HCT116 (cell line): ENCODE measurements around the gene FOXC2. TPM values are rescaled to one million over a fixed set of nuclear protein-coding genes. Genes with fewer than 3 reads are reported as not detected.

Source experiments
- ATAC-seq: fragments of 200-7000 bp; cut with Tn5 transposase; 2 replicates; pipeline ENCODE4 v1.9.1; 2020; ENCODE audit warnings: mild to moderate bottlenecking, moderate library complexity
- BruUV-seq: library from RNA; stranded (reverse); fragments of 400-500 nt; replicated peaks from 2 replicates; lab custom pipeline; 2021; lab: Mats Ljungman, UMichigan
- CTCF ChIA-PET: fragments of 300-600 bp; sonication (Branson Sonifier 250); formaldehyde crosslinking; loops from one replicate; lab custom pipeline; 2021; ENCODE audit warnings: antibody characterized with exemption; lab: Charles Lee
- POLR2A ChIA-PET: fragments of 300-600, 350-600 bp; sonication (Branson Sonifier 250); formaldehyde crosslinking; loops from one replicate; lab custom pipeline; 2021; ENCODE audit warnings: antibody characterized with exemption; lab: Charles Lee
- RAD21 ChIA-PET, 2 experiments: fragments of 300-600 bp; sonication (Branson Sonifier 250); formaldehyde crosslinking; loops; one replicate each; lab custom pipeline; 2023; ENCODE audit warnings: low total read pairs in 2 of 2; ENCODE audit not compliant: uncharacterized antibody in 2 of 2, unreplicated experiment in 2 of 2, low non-redundant PET in 1 of 2; lab: Charles Lee
- DNase-seq: peaks from one replicate; pipeline ENCODE4 v3.0.0-alpha.2; 2010; ENCODE audit warnings: low read depth, low spot score
- H2AFZ ChIP-seq: fragments of 200-600 bp; shearing (Covaris generic), sonication (generic); 2 replicates; pipeline ENCODE4 v1.6.1; 2017; ENCODE audit warnings: low read depth, mixed run types, mixed read lengths, antibody characterized with exemption, low read length; ENCODE audit not compliant: poor library complexity, severe bottlenecking
- H3K27ac ChIP-seq: 2 replicates; pipeline ENCODE4 v1.5.1; 2012; ENCODE audit warnings: low read depth, low read length
- H3K27me3 ChIP-seq: fragments of 200-600 bp; sonication (generic); 2 replicates; pipeline ENCODE4 v1.6.1; 2016; ENCODE audit warnings: mixed run types, low read length, mixed read lengths; ENCODE audit not compliant: insufficient read depth
- H3K36me3 ChIP-seq, 2 experiments: fragments of 200-500 bp in 1 of 2; fragments of 200-600 bp in 1 of 2; sonication (Bioruptor generic) in 1 of 2; sonication (generic) in 1 of 2; 2 replicates each; pipeline versions ENCODE4 v1.5.1 to v1.6.1; 2014 to 2016; ENCODE audit warnings: low read length in 2 of 2, inconsistent platforms in 1 of 2, mixed read lengths in 1 of 2, mixed run types in 1 of 2; ENCODE audit not compliant: insufficient read depth in 2 of 2, control insufficient read depth in 1 of 2
- H3K4me1 ChIP-seq, 2 experiments: fragments of 200-600 bp in 1 of 2; sonication (generic) in 1 of 2; 2 replicates each; pipeline versions ENCODE4 v1.5.1 to v1.6.1; 2012 to 2017; ENCODE audit warnings: low read length in 2 of 2, inconsistent platforms in 1 of 2, mild to moderate bottlenecking in 1 of 2, mixed read lengths in 1 of 2, mixed run types in 1 of 2, moderate library complexity in 1 of 2; ENCODE audit not compliant: insufficient read depth in 2 of 2, control insufficient read depth in 1 of 2
- H3K4me2 ChIP-seq: fragments of 200-600 bp; sonication (generic); 2 replicates; pipeline ENCODE4 v1.6.1; 2017; ENCODE audit warnings: mixed run types, low read length, mixed read lengths
- H3K4me3 ChIP-seq, 2 experiments: fragments of 200-600 bp in 1 of 2; sonication (generic) in 1 of 2; replicated peaks in 1 of 2; 2 replicates each; pipeline ENCODE4 v1.5.1; 2011 to 2016; ENCODE audit warnings: low read length in 2 of 2, control low read depth in 1 of 2, low read depth in 1 of 2, mild to moderate bottlenecking in 1 of 2, mixed read lengths in 1 of 2, mixed run types in 1 of 2
- H3K79me2 ChIP-seq: fragments of 200-600 bp; sonication (generic); 2 replicates; pipeline ENCODE4 v1.6.1; 2017; ENCODE audit warnings: mild to moderate bottlenecking, mixed run types, low read length, moderate library complexity, mixed read lengths; ENCODE audit not compliant: insufficient read depth
- H3K9ac ChIP-seq: fragments of 200-600 bp; sonication (generic); 2 replicates; pipeline ENCODE4 v1.6.1; 2016; ENCODE audit warnings: low read length, mixed read lengths
- H3K9me2 ChIP-seq: fragments of 200-600 bp; sonication (generic), shearing (Covaris generic); 2 replicates; pipeline ENCODE4 v1.6.1; 2017; ENCODE audit warnings: mixed run types, mild to moderate bottlenecking, moderate library complexity; ENCODE audit not compliant: insufficient read depth
- H3K9me3 ChIP-seq, 2 experiments: fragments of 200-500 bp in 1 of 2; fragments of 200-600 bp in 1 of 2; sonication (Bioruptor generic) in 1 of 2; sonication (generic) in 1 of 2; 2 replicates each; pipeline ENCODE4 v1.6.1; 2014 to 2017; ENCODE audit warnings: low read length in 2 of 2, mixed read lengths in 2 of 2, inconsistent platforms in 1 of 2, low read depth in 1 of 2, mild to moderate bottlenecking in 1 of 2, mixed run types in 1 of 2, moderate library complexity in 1 of 2; ENCODE audit not compliant: control insufficient read depth in 1 of 2, insufficient read depth in 1 of 2
- H4K20me1 ChIP-seq: fragments of 200-600 bp; sonication (generic), shearing (Covaris generic); 2 replicates; pipeline ENCODE4 v1.6.1; 2017; ENCODE audit warnings: mixed run types, mild to moderate bottlenecking, moderate library complexity; ENCODE audit not compliant: insufficient read depth
- CTCF ChIP-seq, 3 experiments: fragments of 200-600 bp in 1 of 3; sonication (generic) in 1 of 3; IDR thresholded peaks in 2 of 3; conservative IDR thresholded peaks in 1 of 3; 2 replicates each; pipeline ENCODE4 v1.5.1; 2012 to 2017; ENCODE audit warnings: low read depth in 2 of 3, low read length in 2 of 3, antibody characterized with exemption in 1 of 3, borderline replicate concordance in 1 of 3, control low read depth in 1 of 3, mild to moderate bottlenecking in 1 of 3, mixed read lengths in 1 of 3, mixed run types in 1 of 3, moderate library complexity in 1 of 3; ENCODE audit not compliant: insufficient read depth in 1 of 3
- ELF1 ChIP-seq: IDR thresholded peaks from 2 replicates; pipeline ENCODE4 v1.6.1; 2012; ENCODE audit warnings: low read depth, borderline replicate concordance
- FOSL1 ChIP-seq: IDR thresholded peaks from 2 replicates; pipeline ENCODE4 v1.6.1; 2012; ENCODE audit warnings: low read depth
- POLR2A ChIP-seq: IDR thresholded peaks from 2 replicates; pipeline ENCODE4 v1.7.0; 2011; ENCODE audit warnings: borderline replicate concordance; ENCODE audit not compliant: insufficient read depth, insufficient read length; ENCODE audit errors: extremely low read depth
- POLR2AphosphoS5 ChIP-seq: IDR thresholded peaks from 2 replicates; pipeline ENCODE4 v1.6.1; 2011; ENCODE audit warnings: mild to moderate bottlenecking, low read depth, low read length, moderate library complexity
- SIN3A ChIP-seq: IDR thresholded peaks from 2 replicates; pipeline ENCODE4 v1.6.1; 2012; ENCODE audit warnings: low read depth
- SP1 ChIP-seq: IDR thresholded peaks from 2 replicates; pipeline ENCODE4 v1.6.1; 2012; ENCODE audit warnings: low read depth
- SRF ChIP-seq: IDR thresholded peaks from 2 replicates; pipeline ENCODE4 v1.6.1; 2012; ENCODE audit warnings: low read depth
- YY1 ChIP-seq: IDR thresholded peaks from 2 replicates; pipeline ENCODE4 v1.6.1; 2011; ENCODE audit warnings: low read length, low read depth, moderate library complexity, mild to moderate bottlenecking; ENCODE audit not compliant: insufficient replicate concordance; ENCODE audit errors: extremely low read depth
- ZNF274 ChIP-seq: fragments of 200-500 bp; sonication (Bioruptor generic); IDR thresholded peaks from 2 replicates; pipeline ENCODE4 v1.6.1; 2014; ENCODE audit warnings: mild to moderate bottlenecking, low read depth, low read length, inconsistent platforms
- intact Hi-C: fragments of 100-400 bp; cut with micrococcal nuclease; formaldehyde crosslinking; loops from 2 replicates; pipeline ENCODE4 v1.10.0; 2022
- total RNA-seq: library from RNA; stranded (reverse); gene quantifications from one replicate; pipeline ENCODE4 v1.2.1, GENCODE V29; 2021; ENCODE audit not compliant: unreplicated experiment
- TF ChIP-seq, protein P1 (sequence below): IDR thresholded peaks from 2 replicates; pipeline ENCODE4 v1.6.1; 2012

FOXC2 gene
- total RNA-seq, 1 experiment from 2014 or later: 0.22 TPM

DNA sequence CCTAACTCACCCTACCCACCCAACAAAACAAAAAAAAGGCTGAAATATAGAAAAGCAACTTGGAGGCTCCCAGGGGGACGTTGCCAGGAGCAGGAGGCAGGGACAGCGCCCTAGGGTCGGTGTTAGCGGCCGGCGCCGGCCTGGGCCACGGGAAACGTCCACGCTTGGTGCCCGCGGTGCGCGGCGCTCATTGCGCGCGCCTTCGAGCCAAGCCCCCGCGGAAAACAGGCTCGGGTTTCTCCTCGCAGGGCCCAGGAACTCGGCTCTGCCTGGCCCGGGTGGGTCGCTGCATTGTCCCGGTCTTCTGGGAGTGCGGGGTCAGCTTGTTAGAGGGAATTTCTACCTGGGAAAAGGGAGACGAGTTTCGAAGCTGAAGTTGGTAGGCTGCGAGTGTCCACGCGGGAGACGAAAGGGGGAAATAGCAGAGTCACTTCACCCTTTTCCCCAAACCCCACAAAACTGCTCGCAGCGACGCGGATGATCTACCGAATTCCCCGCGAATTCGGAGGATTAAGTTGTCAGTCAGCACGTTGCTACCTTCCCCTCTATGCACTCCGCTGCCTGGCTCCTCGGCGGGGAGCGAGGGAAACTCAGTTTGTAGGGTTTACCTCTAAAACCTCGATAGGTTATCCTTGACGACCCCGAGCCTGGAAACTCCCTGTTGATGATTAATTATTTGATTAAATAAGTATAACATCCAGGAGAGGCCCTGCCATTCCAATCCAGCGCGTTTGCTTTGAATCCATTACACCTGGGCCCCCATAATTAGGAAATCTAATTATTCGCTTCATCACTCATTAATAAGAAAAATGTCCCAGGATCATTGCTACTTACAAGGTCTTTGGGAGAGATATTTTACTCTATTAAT lies 751 bp upstream of the FOXC2 start:
- intact Hi-C loops: no loop called here
- H3K27me3 ChIP-seq: 0 out of 2 replicates have a peak, but pooled peaks cover 5% of the 10 kb centered on the region
- H3K36me3 ChIP-seq: no peaks in the 10 kb centered on the region
- no peak for DNase-seq
- no peak overlapping the region for H3K27ac ChIP-seq
- RAD21 ChIA-PET: no interaction called here
- H2AFZ ChIP-seq: no peak overlapping the region
- no peak overlapping the region for H3K4me3 ChIP-seq
- TF ChIP-seq POLR2AphosphoS5 (no peak), YY1 (no peak)
- TF ChIP-seq, protein P1, sequence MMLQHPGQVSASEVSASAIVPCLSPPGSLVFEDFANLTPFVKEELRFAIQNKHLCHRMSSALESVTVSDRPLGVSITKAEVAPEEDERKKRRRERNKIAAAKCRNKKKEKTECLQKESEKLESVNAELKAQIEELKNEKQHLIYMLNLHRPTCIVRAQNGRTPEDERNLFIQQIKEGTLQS: no peak
- no peak for ATAC-seq
- H3K9me2 ChIP-seq: no peaks in the 10 kb centered on the region
- BruUV-seq: no TSS peak
- CTCF ChIA-PET: no interaction called here
- no peaks in the 10 kb centered on the region for H3K79me2 ChIP-seq
- no peaks in the 10 kb centered on the region for H4K20me1 ChIP-seq
- H3K9ac ChIP-seq: no peak overlapping the region
- H3K9me3 ChIP-seq: no peaks in the 10 kb centered on the region
- POLR2A ChIA-PET: no interaction called here
- H3K4me2 ChIP-seq: no peak overlapping the region
- H3K4me1 ChIP-seq: peaks cover 9 to 14% of the 10 kb centered on the region in 2 experiments

- TF ChIP-seq SRF (no peak), ELF1 (no peak), YY1 (no peak), FOSL1 (no peak), ZNF274 (no peak), SP1 (no peak), SIN3A (no peak), CTCF (IDR thresholded peaks at IDR 0.05 in 2 of 3, conservative IDR thresholded peaks at IDR 0.05 in 1 of 3; ENCODE audit: borderline replicate concordance in 1 of 3, insufficient read depth in 1 of 3, low read depth in 2 of 3, low read length in 2 of 3) (no peak), POLR2A (no peak)
- TF ChIP-seq, protein P1: no peak
- H3K9me2 ChIP-seq: no peaks in the 10 kb centered on the region
- RAD21 ChIA-PET: no interaction called here
- CTCF ChIA-PET: no interaction called here
- no peaks in the 10 kb centered on the region for H3K79me2 ChIP-seq
- no peak overlapping the region for H3K27ac ChIP-seq
- H2AFZ ChIP-seq: no peak overlapping the region
- DNase-seq: no peak
- 0 out of 2 replicates have a peak, but pooled peaks cover 5% of the 10 kb centered on the region for H3K27me3 ChIP-seq
- POLR2A ChIA-PET: no interaction called here
- peaks cover 9 to 14% of the 10 kb centered on the region in 2 experiments for H3K4me1 ChIP-seq
- H3K4me3 ChIP-seq: no peak overlapping the region
- no peaks in the 10 kb centered on the region for H3K9me3 ChIP-seq
- no peak overlapping the region for H3K4me2 ChIP-seq
- intact Hi-C loops: no loop called here
- ATAC-seq: no peak
- BruUV-seq: no TSS peak
- H3K9ac ChIP-seq: no peak overlapping the region
- H4K20me1 ChIP-seq: no peaks in the 10 kb centered on the region
- no peaks in the 10 kb centered on the region for H3K36me3 ChIP-seq
These were observed 504 bp downstream of the FOXC2 start for GRCh38 chr16:86566966-86567700.
